Mammary epithelial cell (primary cell): ENCODE results near the gene KDM4C.

Experiments
- EZH2 ChIP-seq: IDR thresholded peaks from 2 replicates; pipeline ENCODE4 v1.6.1; 2012; ENCODE audit warnings: low read length, inconsistent platforms, borderline replicate concordance
- TF ChIP-seq, protein P1 (sequence below), 2 donors: IDR thresholded peaks in 1 of 2; conservative IDR thresholded peaks in 1 of 2; 2 replicates each; pipeline ENCODE4 v1.5.1; 2011 to 2012; ENCODE audit warnings: inconsistent platforms in 2 of 2, low read length in 2 of 2, mild to moderate bottlenecking in 2 of 2, control low read depth in 1 of 2, low read depth in 1 of 2; ENCODE audit not compliant: insufficient read depth in 1 of 2; ENCODE audit errors: extremely low read depth in 1 of 2

DNA sequence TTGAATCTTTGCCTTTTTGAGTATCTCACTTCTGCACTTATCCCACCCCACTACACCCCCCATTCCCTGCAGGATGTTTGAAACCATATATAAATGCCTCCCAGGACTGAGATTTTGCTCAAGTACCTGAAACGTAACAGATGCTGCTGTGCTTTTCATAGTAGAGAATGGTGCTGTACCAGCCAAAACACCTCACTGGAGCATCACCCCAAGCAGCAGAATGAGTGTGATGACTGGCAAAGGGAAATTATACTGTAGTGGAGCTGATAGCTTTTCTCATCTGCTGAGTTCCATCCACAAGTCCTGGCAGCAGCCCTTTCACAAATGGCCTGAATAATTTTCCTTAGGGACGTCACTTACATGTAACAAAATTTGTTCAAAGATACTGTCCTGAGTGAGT is 246.1 kb downstream of the KDM4C start:
- TF ChIP-seq, protein P1, sequence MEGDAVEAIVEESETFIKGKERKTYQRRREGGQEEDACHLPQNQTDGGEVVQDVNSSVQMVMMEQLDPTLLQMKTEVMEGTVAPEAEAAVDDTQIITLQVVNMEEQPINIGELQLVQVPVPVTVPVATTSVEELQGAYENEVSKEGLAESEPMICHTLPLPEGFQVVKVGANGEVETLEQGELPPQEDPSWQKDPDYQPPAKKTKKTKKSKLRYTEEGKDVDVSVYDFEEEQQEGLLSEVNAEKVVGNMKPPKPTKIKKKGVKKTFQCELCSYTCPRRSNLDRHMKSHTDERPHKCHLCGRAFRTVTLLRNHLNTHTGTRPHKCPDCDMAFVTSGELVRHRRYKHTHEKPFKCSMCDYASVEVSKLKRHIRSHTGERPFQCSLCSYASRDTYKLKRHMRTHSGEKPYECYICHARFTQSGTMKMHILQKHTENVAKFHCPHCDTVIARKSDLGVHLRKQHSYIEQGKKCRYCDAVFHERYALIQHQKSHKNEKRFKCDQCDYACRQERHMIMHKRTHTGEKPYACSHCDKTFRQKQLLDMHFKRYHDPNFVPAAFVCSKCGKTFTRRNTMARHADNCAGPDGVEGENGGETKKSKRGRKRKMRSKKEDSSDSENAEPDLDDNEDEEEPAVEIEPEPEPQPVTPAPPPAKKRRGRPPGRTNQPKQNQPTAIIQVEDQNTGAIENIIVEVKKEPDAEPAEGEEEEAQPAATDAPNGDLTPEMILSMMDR (conservative IDR thresholded peaks at IDR 0.05 in 1 of 2, IDR thresholded peaks at IDR 0.05 in 1 of 2; ENCODE audit: extremely low read depth in 1 of 2, insufficient read depth in 1 of 2, low read depth in 1 of 2, low read length in 2 of 2): no peak
- TF ChIP-seq EZH2: no peak
